Measurements from ENCODE around the gene DUSP14. TPM values are rescaled to one million over a fixed set of nuclear protein-coding genes. Genes with fewer than 3 reads are reported as not detected.

Gene DUSP14
- total and polyA plus RNA-seq, 2 of the 13 experiments (the other 11 are each of a cell fraction or from before 2014, with no cell fraction given): 33.5 to 39.8 TPM

DNA sequence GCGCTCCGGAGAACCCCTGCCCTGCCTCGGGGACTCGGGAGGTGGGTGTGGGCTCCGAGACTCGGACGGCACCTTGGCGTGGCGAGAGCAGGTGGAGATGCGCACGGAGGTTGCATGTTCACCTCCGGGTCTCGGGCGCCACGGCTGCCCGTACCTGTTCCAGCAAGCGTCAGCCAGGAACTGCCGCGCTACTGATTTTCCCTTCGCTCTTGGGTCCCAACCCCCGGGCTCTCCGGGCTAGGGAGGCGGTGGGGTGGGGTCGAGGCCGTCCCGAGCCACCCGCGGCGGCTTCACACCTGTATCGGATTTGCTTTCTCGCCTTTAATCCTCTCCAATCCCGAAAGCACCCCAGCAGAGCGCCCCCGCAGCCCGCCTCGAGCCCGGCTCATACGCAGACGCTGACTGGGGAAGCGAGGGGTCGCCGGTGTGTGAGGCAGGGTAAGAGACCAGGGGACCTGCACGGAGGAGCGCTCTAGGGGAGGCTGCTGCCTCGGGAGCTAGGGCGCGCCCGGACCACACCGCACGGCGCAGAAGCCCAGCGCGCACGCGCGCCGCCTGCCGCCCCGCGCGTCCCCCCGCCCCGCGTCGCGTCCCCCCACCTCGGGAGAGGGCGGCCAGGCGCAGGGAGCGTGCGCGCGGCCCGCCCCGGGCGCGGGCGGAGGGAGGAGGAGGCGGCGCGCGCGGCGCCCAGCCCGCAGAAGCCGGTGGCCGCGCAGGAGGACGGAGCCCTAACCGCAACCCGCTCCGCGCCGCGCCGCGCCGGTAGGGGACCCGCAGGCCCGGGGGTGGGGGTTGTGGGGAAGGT lies at the start of gene DUSP14 (continued):
- TF ChIP-seq CENPX (CRISPR knock-in tag; IDR thresholded peaks at IDR 0.05) (no peak), ZNF572 (CRISPR knock-in tag; IDR thresholded peaks at IDR 0.05) (no peak), MIXL1 (CRISPR knock-in tag; IDR thresholded peaks at IDR 0.05) (no peak), ZNF614 (CRISPR knock-in tag; IDR thresholded peaks at IDR 0.05; ENCODE audit: borderline replicate concordance) (no peak), SRY (CRISPR knock-in tag; IDR thresholded peaks at IDR 0.05) (peak; percentile 38; the same call in 1 of the 2 replicates), RARG (CRISPR knock-in tag; IDR thresholded peaks at IDR 0.05; ENCODE audit: low read depth) (no peak), SMARCC2 (IDR thresholded peaks at IDR 0.05) (no peak), KLF6 (CRISPR knock-in tag; IDR thresholded peaks at IDR 0.05) (no peak; the same call in 1 of the 2 replicates), ZSCAN30 (CRISPR knock-in tag; IDR thresholded peaks at IDR 0.05) (no peak), KLF12 (CRISPR knock-in tag; IDR thresholded peaks at IDR 0.05; ENCODE audit: borderline replicate concordance) (no peak), TBX2 (CRISPR knock-in tag; IDR thresholded peaks at IDR 0.05; ENCODE audit: borderline replicate concordance) (peak; percentile 74; the same call in 1 of the 2 replicates), FOXA3 (CRISPR knock-in tag; IDR thresholded peaks at IDR 0.05) (no peak)
- TF ChIP-seq, protein P1, sequence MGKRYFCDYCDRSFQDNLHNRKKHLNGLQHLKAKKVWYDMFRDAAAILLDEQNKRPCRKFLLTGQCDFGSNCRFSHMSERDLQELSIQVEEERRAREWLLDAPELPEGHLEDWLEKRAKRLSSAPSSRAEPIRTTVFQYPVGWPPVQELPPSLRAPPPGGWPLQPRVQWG (CRISPR knock-in tag; IDR thresholded peaks at IDR 0.05; ENCODE audit: borderline replicate concordance, low read depth): no peak
- TF ChIP-seq, protein P2, sequence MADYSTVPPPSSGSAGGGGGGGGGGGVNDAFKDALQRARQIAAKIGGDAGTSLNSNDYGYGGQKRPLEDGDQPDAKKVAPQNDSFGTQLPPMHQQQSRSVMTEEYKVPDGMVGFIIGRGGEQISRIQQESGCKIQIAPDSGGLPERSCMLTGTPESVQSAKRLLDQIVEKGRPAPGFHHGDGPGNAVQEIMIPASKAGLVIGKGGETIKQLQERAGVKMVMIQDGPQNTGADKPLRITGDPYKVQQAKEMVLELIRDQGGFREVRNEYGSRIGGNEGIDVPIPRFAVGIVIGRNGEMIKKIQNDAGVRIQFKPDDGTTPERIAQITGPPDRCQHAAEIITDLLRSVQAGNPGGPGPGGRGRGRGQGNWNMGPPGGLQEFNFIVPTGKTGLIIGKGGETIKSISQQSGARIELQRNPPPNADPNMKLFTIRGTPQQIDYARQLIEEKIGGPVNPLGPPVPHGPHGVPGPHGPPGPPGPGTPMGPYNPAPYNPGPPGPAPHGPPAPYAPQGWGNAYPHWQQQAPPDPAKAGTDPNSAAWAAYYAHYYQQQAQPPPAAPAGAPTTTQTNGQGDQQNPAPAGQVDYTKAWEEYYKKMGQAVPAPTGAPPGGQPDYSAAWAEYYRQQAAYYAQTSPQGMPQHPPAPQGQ (CRISPR knock-in tag; IDR thresholded peaks at IDR 0.05; ENCODE audit: borderline replicate concordance): no peak
- TF ChIP-seq, protein P3, sequence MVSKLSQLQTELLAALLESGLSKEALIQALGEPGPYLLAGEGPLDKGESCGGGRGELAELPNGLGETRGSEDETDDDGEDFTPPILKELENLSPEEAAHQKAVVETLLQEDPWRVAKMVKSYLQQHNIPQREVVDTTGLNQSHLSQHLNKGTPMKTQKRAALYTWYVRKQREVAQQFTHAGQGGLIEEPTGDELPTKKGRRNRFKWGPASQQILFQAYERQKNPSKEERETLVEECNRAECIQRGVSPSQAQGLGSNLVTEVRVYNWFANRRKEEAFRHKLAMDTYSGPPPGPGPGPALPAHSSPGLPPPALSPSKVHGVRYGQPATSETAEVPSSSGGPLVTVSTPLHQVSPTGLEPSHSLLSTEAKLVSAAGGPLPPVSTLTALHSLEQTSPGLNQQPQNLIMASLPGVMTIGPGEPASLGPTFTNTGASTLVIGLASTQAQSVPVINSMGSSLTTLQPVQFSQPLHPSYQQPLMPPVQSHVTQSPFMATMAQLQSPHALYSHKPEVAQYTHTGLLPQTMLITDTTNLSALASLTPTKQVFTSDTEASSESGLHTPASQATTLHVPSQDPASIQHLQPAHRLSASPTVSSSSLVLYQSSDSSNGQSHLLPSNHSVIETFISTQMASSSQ (IDR thresholded peaks at IDR 0.05; ENCODE audit: low read depth): no peak
- TF ChIP-seq, protein P3 (CRISPR knock-in tag; IDR thresholded peaks at IDR 0.05; ENCODE audit: borderline replicate concordance): 0 out of 2 replicates have a peak, but pooled peaks have one; percentile 9
- TF ChIP-seq, protein P4, sequence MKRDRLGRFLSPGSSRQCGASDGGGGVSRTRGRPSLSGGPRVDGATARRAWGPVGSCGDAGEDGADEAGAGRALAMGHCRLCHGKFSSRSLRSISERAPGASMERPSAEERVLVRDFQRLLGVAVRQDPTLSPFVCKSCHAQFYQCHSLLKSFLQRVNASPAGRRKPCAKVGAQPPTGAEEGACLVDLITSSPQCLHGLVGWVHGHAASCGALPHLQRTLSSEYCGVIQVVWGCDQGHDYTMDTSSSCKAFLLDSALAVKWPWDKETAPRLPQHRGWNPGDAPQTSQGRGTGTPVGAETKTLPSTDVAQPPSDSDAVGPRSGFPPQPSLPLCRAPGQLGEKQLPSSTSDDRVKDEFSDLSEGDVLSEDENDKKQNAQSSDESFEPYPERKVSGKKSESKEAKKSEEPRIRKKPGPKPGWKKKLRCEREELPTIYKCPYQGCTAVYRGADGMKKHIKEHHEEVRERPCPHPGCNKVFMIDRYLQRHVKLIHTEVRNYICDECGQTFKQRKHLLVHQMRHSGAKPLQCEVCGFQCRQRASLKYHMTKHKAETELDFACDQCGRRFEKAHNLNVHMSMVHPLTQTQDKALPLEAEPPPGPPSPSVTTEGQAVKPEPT (CRISPR knock-in tag; IDR thresholded peaks at IDR 0.05; ENCODE audit: low read depth): no peak
- TF ChIP-seq, protein P5, sequence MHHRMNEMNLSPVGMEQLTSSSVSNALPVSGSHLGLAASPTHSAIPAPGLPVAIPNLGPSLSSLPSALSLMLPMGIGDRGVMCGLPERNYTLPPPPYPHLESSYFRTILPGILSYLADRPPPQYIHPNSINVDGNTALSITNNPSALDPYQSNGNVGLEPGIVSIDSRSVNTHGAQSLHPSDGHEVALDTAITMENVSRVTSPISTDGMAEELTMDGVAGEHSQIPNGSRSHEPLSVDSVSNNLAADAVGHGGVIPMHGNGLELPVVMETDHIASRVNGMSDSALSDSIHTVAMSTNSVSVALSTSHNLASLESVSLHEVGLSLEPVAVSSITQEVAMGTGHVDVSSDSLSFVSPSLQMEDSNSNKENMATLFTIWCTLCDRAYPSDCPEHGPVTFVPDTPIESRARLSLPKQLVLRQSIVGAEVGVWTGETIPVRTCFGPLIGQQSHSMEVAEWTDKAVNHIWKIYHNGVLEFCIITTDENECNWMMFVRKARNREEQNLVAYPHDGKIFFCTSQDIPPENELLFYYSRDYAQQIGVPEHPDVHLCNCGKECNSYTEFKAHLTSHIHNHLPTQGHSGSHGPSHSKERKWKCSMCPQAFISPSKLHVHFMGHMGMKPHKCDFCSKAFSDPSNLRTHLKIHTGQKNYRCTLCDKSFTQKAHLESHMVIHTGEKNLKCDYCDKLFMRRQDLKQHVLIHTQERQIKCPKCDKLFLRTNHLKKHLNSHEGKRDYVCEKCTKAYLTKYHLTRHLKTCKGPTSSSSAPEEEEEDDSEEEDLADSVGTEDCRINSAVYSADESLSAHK (CRISPR knock-in tag; IDR thresholded peaks at IDR 0.05; ENCODE audit: borderline replicate concordance): no peak

All from HepG2 (cell line).